Islet of Langerhans (tissue), 1 donor: Measurements from ENCODE around the gene RFWD3.

Experiments
- FAIRE-seq: peaks from one replicate; lab custom pipeline; 2011; peaks lifted over from hg19 to GRCh38; lab: Jason Lieb, UNC

RFWD3 gene

GRCh38 chr16:74622005-74622404 is 44.7 kb downstream of the RFWD3 start:
- FAIRE-seq = no peak

DNA sequence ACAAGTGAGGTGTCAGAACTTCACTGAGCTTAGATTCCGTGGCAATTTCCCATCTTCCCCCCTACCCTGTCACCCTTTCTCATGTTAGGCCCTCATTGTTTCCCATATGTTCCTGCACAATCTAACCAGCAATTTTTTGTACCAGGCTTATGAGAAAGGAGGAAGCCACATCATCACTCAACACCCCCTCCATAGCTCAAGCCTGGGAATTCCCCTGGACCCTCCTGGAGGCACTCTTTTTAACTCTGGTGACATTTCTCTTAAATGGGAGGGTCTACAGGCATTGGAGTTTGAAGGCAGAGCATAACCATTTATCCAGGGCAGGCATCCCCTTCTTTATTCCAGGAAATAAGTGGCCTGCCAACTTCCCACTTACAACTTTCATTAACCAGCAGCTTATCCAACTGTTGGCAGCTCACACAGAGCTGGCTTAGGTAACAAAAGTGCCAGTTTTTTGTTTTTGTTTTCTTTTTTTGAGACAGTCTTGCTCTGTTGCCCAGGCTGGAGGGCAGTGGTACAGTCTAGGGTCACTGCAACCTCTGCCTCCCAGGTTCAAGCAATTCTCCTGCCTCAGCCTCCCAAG is 49.4 kb downstream of the RFWD3 start:
- FAIRE-seq = no peak

DNA sequence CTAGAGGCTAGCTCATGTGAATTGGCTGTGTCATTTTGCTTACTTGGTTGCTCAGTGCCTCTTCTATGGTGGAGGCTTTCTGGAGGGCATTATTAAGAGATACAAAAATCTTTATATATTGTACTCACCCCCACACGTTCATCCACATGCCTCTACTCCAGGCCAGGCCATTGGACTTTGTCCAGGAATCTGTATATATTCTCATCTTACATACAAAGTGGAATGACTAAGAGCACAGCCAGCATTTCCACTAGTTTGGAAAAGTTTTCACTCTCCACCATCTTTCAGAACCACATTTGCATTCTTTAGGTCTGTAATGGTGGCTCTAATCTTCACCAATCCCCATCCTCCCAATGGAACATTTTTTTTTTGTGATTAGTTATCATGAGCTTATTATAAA is 55.0 kb downstream of the RFWD3 start:
- no peak for FAIRE-seq

GRCh38 chr16:74608944-74609343 is 57.7 kb downstream of the RFWD3 start:
- no peak for FAIRE-seq

DNA sequence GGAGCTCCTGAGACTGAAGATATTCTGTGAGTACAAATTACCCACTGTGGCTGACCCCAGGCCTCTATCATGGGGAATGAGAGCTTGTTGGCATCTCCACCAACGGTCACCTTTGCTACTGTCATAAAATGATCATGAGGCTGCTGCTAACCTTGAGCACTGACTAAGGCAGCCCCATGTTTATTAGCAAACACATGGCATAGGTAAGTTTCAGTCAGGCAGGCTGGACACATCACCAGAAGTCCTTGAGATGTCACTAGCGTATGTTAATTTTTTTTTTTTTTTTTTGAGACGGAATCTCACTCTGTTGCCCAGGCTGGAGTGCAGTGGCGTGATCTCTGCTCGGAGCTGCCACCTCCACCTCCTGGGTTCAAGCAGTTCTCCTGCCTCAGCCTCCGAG is 58.3 kb downstream of the RFWD3 start:
- FAIRE-seq = no peak

GRCh38 chr16:74607962-74608356 is 58.7 kb downstream of the RFWD3 start:
- FAIRE-seq = no peak

DNA sequence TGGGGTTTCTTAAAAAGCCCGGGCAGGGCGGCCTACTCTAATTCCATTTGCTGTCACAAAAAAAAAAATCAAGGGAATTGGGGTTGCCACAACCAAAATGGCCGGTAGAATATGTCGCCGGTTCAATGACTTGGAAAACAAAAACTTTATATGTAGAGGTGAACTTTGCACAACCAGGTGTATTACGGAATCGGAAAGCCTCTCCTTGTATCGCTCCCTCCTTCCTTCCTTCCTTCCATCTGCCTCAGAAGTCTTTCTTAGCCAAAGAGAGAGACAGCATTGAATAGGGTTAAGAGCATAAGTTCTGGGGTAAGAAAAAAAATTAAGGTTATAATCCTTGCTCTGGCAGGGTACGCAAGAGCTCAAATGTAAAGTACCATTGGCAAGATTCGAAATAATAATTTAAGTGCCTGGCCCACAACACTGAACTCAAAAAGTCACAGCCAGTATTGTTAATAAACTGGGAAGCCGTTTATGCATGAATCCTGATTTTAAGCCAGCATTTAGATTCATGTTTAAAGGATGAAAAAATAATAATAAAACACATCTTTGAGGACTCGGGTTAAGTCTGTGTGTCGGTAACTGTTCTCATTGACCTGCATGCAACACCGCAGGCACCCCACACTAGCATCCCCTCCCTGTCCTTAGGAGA is 59.2 kb downstream of the RFWD3 start:
- FAIRE-seq = no peak

GRCh38 chr16:74606521-74607309 is 60.0 kb downstream of the RFWD3 start, which contains the start of gene GLG1:
Gene GLG1 (minus strand): TSS chr16:74607114. CDS start chr16:74607094, 20 bp downstream.
- FAIRE-seq = no peak

DNA sequence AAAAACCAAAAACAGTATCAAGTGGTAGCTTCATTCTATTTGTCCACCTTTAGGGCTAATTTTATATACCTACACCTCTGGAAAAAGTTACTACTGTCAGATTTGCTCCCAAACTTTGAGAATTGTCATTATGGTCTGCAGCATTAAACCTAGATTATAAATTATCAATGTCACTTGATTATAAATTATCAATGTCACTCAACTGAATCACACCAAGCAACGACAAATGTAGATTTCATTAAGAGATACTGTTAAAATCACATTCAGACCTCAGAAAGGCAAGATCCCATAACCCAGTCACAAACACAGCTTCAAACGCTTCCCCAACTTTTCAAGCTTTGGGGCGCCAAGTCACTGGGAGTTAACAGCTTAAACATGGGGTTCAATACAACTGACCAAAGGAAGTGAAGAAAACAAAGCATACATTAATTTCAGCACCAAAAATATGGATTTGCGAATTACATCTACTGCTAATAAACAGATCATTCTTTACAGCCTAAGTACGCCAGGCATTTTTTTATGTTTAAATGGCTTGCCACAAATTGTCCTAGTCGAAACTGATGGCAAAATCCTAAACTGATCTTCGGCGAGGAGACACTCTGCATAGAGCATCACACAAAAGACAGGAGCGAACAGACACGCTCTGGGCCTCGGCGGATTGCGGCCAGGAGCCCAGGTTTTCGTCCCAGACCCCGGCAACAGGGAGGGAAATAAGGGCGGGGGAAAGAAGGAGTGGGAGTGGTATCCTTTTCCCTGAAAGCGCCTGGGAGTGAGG is 60.7 kb downstream of the RFWD3 start:
- FAIRE-seq = no peak

DNA sequence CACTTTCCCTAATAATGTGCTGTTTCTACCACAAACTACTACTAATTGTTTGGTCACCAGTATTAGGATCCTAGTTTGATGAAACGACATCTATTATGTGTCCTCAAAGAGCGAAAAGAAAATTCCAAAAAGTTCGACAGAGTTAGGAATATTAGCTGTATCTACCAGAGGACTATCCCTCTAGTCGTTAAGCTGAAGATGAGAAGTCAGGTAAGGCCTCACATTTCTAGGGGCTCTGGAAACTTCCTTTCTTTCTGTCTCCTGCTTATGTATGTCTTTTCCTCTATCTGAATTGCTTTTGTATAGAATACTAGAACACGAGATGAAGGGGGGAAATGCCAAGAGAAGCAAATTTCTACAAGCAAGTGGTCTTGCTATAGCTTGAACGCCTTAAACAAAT is 61.3 kb downstream of the RFWD3 start:
- FAIRE-seq = no peak

GRCh38 chr16:74603848-74604247 is 62.8 kb downstream of the RFWD3 start:
- no peak for FAIRE-seq

DNA sequence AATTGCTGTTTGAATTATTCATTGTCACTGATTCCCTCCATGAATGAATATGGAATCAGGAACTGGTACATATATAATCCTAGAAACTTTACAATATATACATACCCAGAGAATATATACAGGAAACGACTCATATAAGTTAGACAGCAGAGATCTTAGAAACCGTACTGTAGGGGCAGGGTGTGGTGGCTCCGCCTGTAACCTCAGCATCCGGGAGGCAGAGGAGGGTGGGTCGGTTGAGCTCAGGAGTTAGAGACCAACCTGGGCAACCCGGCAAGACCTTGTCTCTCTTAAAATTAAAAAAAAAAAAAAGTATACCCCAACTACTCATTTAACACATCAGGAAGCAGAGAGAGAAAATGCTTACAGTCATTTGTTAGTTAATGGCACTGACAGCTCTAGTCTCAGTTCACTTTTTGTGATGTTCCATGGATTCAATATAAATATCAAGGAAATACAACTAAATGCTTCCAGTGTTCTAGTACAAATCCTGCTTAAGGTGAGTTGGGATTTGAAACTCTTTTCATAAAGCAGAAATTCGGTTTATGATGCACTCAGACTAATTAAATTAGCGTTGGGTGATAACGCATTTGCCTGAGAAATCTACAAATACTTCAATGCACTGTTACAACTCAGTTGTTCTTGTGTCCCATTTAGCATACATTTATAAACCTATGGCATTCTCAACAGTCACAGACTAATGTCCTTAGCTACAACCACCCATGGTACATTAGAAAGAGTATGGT is 65.4 kb downstream of the RFWD3 start:
- no peak for FAIRE-seq

DNA sequence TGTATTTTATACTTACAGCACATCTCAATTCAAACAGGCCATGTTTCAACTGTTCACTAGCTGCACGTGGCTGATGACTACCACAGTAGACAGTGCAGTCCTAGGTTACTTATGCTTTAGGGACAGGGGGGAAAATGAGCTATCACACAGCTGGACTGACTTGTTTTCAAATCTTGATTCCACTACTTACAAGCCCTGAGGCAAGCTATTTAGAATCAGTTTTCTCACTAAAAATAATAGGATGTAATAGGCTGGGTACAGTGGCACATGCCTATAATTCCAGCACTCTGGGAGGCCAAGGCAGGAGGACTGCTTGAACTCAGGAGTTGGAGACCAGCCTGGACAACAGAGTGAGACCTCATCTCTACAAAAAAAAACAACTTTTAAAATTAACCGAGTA is 70.1 kb downstream of the RFWD3 start:
- no peak for FAIRE-seq

DNA sequence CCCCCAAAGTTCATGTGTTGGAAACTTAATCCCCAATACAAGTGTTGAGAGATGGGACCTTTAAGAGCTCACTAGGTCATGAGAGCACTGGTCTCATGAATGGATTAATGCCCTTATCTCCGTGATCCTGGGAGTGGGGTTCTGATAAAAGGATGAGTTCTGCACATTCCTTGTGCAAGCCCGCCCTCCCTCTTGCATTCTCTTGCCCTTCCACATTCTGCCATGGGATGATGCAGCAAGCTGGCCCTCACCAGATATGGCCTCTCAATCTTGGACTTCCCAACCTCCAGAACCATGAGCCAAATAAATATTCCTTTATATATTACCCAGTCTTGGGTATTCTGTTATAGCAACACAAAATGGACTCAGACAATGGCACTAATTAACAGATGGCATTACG is 73.8 kb downstream of the RFWD3 start:
- FAIRE-seq = no peak

- no peak for FAIRE-seq
These were observed 74.6 kb downstream of the RFWD3 start for GRCh38 chr16:74591876-74592650.

DNA sequence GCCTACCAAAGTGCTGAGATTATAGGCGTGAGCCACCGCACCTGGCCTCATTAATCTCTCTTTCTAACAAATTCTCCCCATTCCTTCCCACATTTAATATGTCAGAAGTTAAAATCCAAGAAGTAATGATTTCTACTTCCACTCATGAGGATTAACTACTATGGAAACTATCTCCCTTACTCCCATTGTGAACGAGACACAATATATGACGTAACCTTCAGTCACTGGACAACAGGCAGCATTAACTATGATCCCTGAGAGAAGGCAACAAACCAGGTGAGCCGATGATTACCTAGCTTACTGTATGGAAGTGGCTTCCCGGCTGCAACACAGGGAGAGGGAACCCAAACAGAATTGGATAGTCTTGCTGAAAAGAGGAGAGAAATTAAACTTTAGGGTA is 79.7 kb downstream of the RFWD3 start:
- no peak for FAIRE-seq

GRCh38 chr16:74585846-74586443 is 80.7 kb downstream of the RFWD3 start:
- FAIRE-seq = no peak

- no peak for FAIRE-seq
These were observed 82.6 kb downstream of the RFWD3 start for GRCh38 chr16:74583926-74584666.

- FAIRE-seq = no peak
These were observed 83.7 kb downstream of the RFWD3 start for GRCh38 chr16:74582970-74583369.

DNA sequence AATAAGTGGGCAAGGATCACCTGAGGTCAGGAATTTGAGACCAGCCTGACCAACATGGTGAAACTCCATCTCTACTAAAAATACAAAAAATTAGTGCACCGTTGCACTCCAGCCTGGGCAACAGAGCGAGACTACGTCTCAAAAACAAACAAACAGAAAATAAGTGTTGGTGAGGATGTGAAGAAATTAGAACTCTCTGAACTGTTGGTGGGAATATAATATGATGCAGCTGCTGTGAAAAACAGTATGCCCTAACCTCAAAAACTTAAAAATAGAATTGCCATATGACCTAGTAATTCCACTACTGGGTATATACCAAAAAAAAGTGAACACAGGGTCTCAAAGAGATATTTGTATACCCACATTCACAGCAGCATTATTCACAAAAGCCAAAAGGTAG is 85.8 kb downstream of the RFWD3 start:
- FAIRE-seq = no peak
